Bronchial epithelial cell (primary cell): Measurements from ENCODE around the gene MITF. TPM values are rescaled to one million over a fixed set of nuclear protein-coding genes. Genes with fewer than 3 reads are reported as not detected.

ENCODE experiments used
- DNase-seq: peaks from one replicate; pipeline ENCODE4 v3.0.0-alpha.2; 2010; ENCODE audit warnings: low read depth
- FAIRE-seq: peaks from 2 replicates; lab custom pipeline; 2011; peaks lifted over from hg19 to GRCh38; lab: Jason Lieb, UNC
- H3K27me3 ChIP-seq: 2 replicates; pipeline ENCODE4 v1.5.1; 2011; ENCODE audit warnings: low read length; ENCODE audit not compliant: control insufficient read depth, insufficient read depth
- H3K36me3 ChIP-seq: 2 replicates; pipeline ENCODE4 v1.5.1; 2011; ENCODE audit warnings: low read length; ENCODE audit not compliant: control insufficient read depth, insufficient read depth
- H3K4me3 ChIP-seq: 2 replicates; pipeline ENCODE4 v1.5.1; 2011; ENCODE audit warnings: mild to moderate bottlenecking, low read depth, low read length, control low read depth
- CTCF ChIP-seq: IDR thresholded peaks from 2 replicates; pipeline ENCODE4 v1.5.1; 2011; ENCODE audit warnings: mild to moderate bottlenecking, moderate library complexity, low read length, control low read depth, inconsistent platforms; ENCODE audit not compliant: insufficient read depth, severe bottlenecking
- total RNA-seq: library from RNA; depleted of rRNA; stranded (reverse); fragments of >200 nt; gene quantifications from 2 replicates; pipeline ENCODE4 v1.2.1, GENCODE V29; 2014

The MITF gene
- total RNA-seq, 1 donor from 2014 or later = 1.6 TPM

- no peak for FAIRE-seq
Observed at GRCh38 chr3:69853027-69853426, 113.8 kb downstream of the MITF start.

GRCh38 chr3:69855436-69856162, 116.3 kb downstream of the MITF start:
- H3K36me3 ChIP-seq = no peaks in the 10 kb centered on the region
- FAIRE-seq = no peak
- no peak for DNase-seq
- H3K4me3 ChIP-seq = no peak overlapping the region
- peak; percentile 15 for TF ChIP-seq CTCF
- H3K27me3 ChIP-seq = no peaks in the 10 kb centered on the region

More at GRCh38 chr3:69853027-69853426, 113.8 kb downstream of the MITF start:
- no peaks in the 10 kb centered on the region for H3K27me3 ChIP-seq
- no peak for TF ChIP-seq CTCF
- no peaks in the 10 kb centered on the region for H3K36me3 ChIP-seq
- DNase-seq = no peak
- no peak overlapping the region for H3K4me3 ChIP-seq

GRCh38 chr3:69856965-69857705, 117.9 kb downstream of the MITF start:
- H3K4me3 ChIP-seq = no peak overlapping the region
- H3K27me3 ChIP-seq = no peaks in the 10 kb centered on the region
- no peaks in the 10 kb centered on the region for H3K36me3 ChIP-seq
- no peak for DNase-seq
- no peak for TF ChIP-seq CTCF
- FAIRE-seq = no peak

- H3K36me3 ChIP-seq = no peaks in the 10 kb centered on the region
- no peak for TF ChIP-seq CTCF
- no peaks in the 10 kb centered on the region for H3K27me3 ChIP-seq
- H3K4me3 ChIP-seq = no peak overlapping the region
- no peak for DNase-seq
- FAIRE-seq = no peak
Observed at GRCh38 chr3:69861556-69861955, 122.3 kb downstream of the MITF start.

- Histone ChIP-seq H3K36me3 (no peaks in the 10 kb centered on the region), H3K4me3 (no peak overlapping the region), H3K27me3 (no peaks in the 10 kb centered on the region)
- FAIRE-seq (no peak), DNase-seq (peak; percentile 53)
- TF ChIP-seq CTCF = no peak
Observed at GRCh38 chr3:69864141-69864540, 124.9 kb downstream of the MITF start.
